Left kidney (tissue), 2 donors: ENCODE data around the gene CS. TPM values are rescaled to one million over a fixed set of nuclear protein-coding genes. Genes with fewer than 3 reads are reported as not detected.

ENCODE experiments used
- DNase-seq: peaks from one replicate; pipeline ENCODE4 v3.0.0-alpha.2; 2013
- polyA plus RNA-seq: library from polyadenylated mRNA; unstranded; fragments of 120-200 nt; gene quantifications from one replicate; pipeline ENCODE4 v1.2.1, GENCODE V29; 2013; ENCODE audit not compliant: insufficient read length

CS gene
- polyA plus RNA-seq, 1 donor: 241 TPM

GRCh38 chr12:56252649-56253048 lies 47.5 kb downstream of the CS start:
- DNase-seq: no peak

GRCh38 chr12:56248711-56249110 lies 51.4 kb downstream of the CS start:
- DNase-seq: no peak

GRCh38 chr12:56247923-56248322 lies 52.2 kb downstream of the CS start:
- DNase-seq: no peak

GRCh38 chr12:56244494-56244893 lies 55.6 kb downstream of the CS start:
- DNase-seq: no peak

- DNase-seq: no peak
These were observed 56.4 kb downstream of the CS start for GRCh38 chr12:56243731-56244181.

- DNase-seq: no peak
These were observed 57.1 kb downstream of the CS start for GRCh38 chr12:56242986-56243385.

- DNase-seq: no peak
These were observed 58.5 kb downstream of the CS start for GRCh38 chr12:56241424-56242303.

- DNase-seq: no peak
These were observed 62.6 kb downstream of the CS start for GRCh38 chr12:56237552-56237951.

- DNase-seq: no peak
These were observed 63.1 kb downstream of the CS start for GRCh38 chr12:56236985-56237384.

- DNase-seq: no peak
These were observed 64.0 kb downstream of the CS start for GRCh38 chr12:56236091-56236490.

- DNase-seq: no peak
These were observed 65.2 kb downstream of the CS start for GRCh38 chr12:56234746-56235436.

- DNase-seq: no peak
These were observed 68.9 kb downstream of the CS start for GRCh38 chr12:56231184-56231582.

GRCh38 chr12:56230432-56231183 lies 69.5 kb downstream of the CS start:
- DNase-seq: no peak

- no peak for DNase-seq
These were observed 70.2 kb downstream of the CS start, which contains the start of gene SLC39A5 for GRCh38 chr12:56229916-56230431. Gene SLC39A5, plus strand, starts transcription at chr12:56230051. Its CDS starts 1,224 bp downstream, at chr12:56231275.

- DNase-seq: no peak
These were observed 71.0 kb downstream of the CS start for GRCh38 chr12:56229082-56229481.

- no peak for DNase-seq
These were observed 75.2 kb downstream of the CS start for GRCh38 chr12:56224954-56225353.

- DNase-seq: peak; percentile 99
These were observed 75.9 kb downstream of the CS start, which contains the start of gene NABP2 for GRCh38 chr12:56224102-56224701. Gene NABP2, plus strand, starts transcription at chr12:56224342. Its CDS starts 515 bp downstream, at chr12:56224857.

GRCh38 chr12:56223571-56224101 lies 76.5 kb downstream of the CS start:
- DNase-seq: no peak

- no peak for DNase-seq
These were observed 77.6 kb downstream of the CS start for GRCh38 chr12:56222531-56222895.

GRCh38 chr12:56221757-56222530 lies 78.2 kb downstream of the CS start, which contains the start of gene RNF41:
Gene RNF41, minus strand, starts transcription at chr12:56221922. Its CDS starts 7,875 bp downstream, at chr12:56214047.
- peak; percentile 97 for DNase-seq
